OCI-M2 (cell line): ENCODE measurements around the gene PRRT2.
"Not testable (repeated sequence)": the region's sequence is repeated elsewhere in the genome, so short reads cannot be mapped to it uniquely, and the experiment has no call there.

Experiments
- DNase-seq: peaks from one replicate; lab custom pipeline; 2025; ENCODE audit not compliant: unreplicated experiment; lab: John Stamatoyannopoulos, UW

Gene PRRT2

DNA sequence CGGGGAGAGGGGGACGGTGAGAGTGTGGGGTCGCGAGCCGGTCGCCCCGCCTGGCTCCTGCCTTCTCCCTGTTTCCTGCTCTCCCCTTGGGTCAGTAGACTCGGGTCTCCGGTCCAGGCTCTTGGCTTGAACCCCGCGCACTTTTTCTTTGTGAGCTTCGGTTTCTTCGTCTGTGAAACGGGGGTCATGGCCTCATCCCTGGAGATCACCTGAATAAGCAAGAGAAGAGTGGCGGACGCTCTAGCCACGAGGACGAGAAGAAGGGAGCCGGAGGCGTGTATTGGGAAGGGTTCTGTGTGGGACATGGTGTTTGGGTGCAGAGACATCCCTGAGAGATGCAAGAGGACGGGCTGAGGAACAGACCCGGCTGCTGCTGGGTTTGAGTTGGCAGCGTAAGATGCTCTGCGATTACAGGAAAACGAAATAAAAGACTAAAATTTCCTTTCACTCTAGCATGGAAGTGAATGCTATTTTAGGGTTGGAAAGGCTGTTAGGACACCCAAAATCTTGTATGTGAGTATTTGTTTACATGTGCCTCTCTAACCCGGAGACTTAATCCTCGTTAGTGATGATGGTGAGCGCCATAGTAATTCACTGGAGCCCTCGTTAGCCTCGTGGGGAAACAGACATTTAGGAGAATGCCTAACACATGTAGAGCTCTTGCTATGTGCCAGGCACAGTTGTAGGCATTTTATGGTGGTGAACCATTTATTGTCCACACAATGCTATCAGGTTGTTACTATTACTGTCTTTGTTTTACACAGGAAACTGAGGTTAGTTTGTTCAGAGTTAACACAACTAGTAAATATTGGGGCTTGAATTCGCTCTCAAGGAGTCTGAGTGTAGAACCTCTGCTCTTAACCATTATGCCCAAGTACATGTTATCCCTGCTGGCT is 20.8 kb upstream of the PRRT2 start:
- DNase-seq, result no peak

- no peak for DNase-seq
Measured at GRCh38 chr16:29791845-29792807, 19.9 kb upstream of the PRRT2 start.

DNA sequence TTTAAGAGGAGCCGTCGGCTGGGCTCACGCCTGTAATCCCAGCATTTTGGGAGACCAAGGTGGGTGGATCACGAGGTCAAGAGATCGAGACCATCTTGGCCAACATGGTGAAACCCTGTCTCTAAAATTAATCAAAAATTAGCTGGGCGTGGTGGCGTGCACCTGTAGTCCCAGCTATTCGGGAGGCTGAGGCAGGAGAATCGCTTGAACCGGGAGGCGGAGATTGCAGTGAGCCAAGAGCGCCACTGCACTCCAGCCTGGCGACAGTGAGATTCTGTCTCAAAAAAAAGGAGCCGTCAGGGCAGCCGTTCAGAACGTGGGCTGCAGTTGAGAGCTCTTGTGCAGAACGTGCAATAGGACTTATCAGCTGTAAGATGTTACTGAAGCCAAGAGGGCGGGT is 18.8 kb upstream of the PRRT2 start:
- DNase-seq, result not testable (repeated sequence)

DNA sequence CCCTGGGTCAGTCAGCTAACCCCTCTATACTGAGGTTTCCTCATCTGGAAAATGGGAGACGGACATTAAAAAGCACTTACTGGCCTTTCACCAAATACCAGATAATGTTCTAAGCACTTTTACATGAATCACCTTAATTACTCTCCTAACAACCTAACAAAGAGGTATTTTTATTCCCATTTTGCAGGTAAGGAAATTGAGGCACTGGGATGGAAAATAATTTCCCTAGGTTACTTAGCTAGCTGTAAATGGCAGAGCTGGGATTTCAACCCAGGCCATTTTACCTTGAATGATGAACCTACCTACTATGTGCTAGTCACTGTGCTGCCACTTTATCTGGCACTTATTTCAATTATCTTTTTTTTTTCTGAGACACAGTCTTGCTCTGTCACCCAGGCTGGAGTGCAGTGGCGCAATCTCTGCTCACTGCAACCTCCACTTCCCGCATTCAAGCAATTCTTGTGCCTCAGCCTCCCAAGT is 17.7 kb upstream of the PRRT2 start:
- no peak for DNase-seq

- DNase-seq, result no peak
Measured at GRCh38 chr16:29802416-29802935, 9.5 kb upstream of the PRRT2 start.

GRCh38 chr16:29804020-29804419 is 8.0 kb upstream of the PRRT2 start:
- DNase-seq, result no peak

- DNase-seq, result no peak
Measured at GRCh38 chr16:29804455-29805231, 7.3 kb upstream of the PRRT2 start.

DNA sequence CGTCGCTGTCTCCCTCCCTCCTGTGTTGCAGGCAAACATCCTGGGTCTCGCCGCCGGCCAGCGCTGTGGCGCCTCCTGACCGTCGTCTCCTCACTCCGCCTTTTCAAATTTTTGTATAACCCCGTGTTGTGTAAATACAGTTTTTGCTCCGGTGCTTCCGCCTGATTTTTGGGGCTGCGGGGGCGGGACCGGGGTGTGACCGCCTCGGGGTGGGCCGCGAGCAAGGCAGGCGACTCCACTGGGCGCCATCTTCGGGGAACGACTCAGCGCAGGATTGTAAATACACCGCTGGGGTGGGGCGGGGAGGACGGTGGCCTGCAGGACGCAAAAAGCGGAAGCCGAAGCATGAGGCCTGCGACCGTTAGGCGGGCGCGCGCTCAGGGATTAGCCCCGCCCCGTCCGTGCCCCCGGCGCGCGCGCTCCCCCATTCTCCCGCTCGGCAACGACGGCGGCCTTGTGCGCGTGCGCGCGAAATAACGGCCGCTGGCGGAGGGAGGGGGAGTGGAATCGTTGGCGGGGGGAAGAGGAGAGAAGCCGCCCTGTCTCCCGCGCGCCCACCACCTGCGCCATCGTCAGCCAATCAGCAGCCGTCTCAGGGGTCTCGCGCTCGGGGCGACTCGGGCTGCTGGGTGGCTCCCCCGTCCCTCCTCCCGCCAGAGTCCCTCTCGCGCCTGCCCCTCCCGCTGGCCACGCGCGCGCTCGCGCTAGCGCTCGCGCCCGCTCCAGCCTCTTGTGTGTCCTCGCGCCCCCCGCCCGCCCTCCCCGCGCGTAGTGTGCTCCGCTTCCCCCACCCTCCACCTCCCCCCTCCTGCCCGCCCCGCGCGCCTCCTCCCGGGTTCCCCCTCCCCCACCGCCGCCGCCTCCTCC is 6.5 kb upstream of the PRRT2 start:
- DNase-seq, result no peak

GRCh38 chr16:29806099-29806579 is 5.9 kb upstream of the PRRT2 start, which contains the start of gene MAZ:
MAZ (plus strand) TSS chr16:29806529; CDS start chr16:29806702, 173 bp downstream.
- DNase-seq, result no peak

DNA sequence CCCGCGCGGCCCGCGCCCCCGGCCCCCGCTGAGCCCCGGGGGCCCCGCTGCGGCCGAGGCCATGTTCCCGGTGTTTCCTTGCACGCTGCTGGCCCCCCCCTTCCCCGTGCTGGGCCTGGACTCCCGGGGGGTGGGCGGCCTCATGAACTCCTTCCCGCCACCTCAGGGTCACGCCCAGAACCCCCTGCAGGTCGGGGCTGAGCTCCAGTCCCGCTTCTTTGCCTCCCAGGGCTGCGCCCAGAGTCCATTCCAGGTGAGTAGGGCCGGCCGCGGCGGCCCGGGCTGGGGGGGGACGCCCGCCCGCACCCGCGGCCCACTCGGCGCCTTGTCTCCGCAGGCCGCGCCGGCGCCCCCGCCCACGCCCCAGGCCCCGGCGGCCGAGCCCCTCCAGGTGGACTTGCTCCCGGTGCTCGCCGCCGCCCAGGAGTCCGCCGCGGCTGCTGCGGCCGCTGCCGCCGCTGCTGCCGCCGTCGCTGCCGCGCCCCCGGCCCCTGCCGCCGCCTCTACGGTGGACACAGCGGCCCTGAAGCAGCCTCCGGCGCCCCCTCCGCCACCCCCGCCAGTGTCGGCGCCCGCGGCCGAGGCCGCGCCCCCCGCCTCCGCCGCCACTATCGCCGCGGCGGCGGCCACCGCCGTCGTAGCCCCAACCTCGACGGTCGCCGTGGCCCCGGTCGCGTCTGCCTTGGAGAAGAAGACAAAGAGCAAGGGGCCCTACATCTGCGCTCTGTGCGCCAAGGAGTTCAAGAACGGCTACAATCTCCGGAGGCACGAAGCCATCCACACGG is 5.2 kb upstream of the PRRT2 start:
- no peak for DNase-seq

- DNase-seq, result no peak
Measured at GRCh38 chr16:29807426-29808218, 4.4 kb upstream of the PRRT2 start.

- no peak for DNase-seq
Measured at GRCh38 chr16:29808219-29808900, 3.6 kb upstream of the PRRT2 start.

DNA sequence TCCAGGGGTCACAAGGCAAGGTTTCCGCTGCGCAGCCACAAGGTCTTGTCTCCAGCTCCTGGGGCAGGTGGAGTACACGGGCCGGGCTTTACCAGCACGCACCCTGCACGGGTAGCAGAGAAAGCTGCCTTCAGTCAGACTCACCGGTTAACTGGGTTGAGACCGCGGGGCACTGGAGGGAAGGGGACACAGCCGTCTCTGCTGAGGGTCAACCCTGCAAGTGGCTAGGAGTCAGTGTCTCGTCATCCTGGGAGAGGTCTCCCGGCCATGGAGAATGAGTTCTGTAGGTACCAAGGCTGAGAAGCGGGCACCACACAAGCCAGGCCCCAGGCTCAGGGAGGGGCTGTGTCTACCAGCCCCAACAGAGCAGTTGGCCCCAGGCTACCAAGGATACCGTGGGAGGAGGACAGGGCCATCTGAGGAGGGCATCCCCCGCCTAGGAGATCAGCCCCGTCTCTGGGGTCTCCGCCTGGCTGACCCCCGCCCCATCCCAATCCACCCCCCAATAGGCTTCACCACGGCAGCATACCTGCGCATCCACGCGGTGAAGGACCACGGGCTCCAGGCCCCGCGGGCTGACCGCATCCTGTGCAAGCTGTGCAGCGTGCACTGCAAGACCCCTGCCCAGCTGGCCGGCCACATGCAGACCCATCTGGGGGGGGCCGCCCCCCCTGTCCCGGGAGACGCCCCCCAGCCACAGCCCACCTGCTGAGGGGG is 2.8 kb upstream of the PRRT2 start:
- DNase-seq, result no peak

GRCh38 chr16:29809850-29810698 is 1.9 kb upstream of the PRRT2 start:
- DNase-seq, result no peak

GRCh38 chr16:29810699-29811169 is 1.3 kb upstream of the PRRT2 start:
- DNase-seq, result no peak
